K562 (cell line): ENCODE results near the gene PHLDB3.

Experiments
- EZH2 ChIP-seq: IDR thresholded peaks from 2 replicates; pipeline ENCODE4 v1.6.1; 2012; ENCODE audit warnings: low read depth, mild to moderate bottlenecking, inconsistent platforms, low read length, borderline replicate concordance
- KLF10 ChIP-seq: fragments of 250-450 bp; sonication (Bioruptor Pico); IDR thresholded peaks from 2 replicates; pipeline ENCODE4 v1.6.1; 2021; ENCODE audit warnings: matching md5 sums
- RBM17 ChIP-seq: fragments of 200-400 bp; formaldehyde crosslinking; IDR thresholded peaks from 2 replicates; pipeline ENCODE4 v1.6.1; 2017; ENCODE audit warnings: low read depth, mild to moderate bottlenecking, low read length, borderline replicate concordance
- TF ChIP-seq, protein P1 (sequence below), 3 experiments: fragments of 200-800 bp in 1 of 3; sonication (Bioruptor generic) in 1 of 3; sonication (generic) in 1 of 3; formaldehyde crosslinking in 1 of 3; IDR thresholded peaks; 2 replicates each; pipeline versions ENCODE4 v1.6.1 to v1.8.0; 2016 to 2022; ENCODE audit warnings: mild to moderate bottlenecking in 2 of 3, missing compliant biosample characterization in 2 of 3, missing genetic modification characterization in 2 of 3, missing genetic modification reagents in 1 of 3

DNA sequence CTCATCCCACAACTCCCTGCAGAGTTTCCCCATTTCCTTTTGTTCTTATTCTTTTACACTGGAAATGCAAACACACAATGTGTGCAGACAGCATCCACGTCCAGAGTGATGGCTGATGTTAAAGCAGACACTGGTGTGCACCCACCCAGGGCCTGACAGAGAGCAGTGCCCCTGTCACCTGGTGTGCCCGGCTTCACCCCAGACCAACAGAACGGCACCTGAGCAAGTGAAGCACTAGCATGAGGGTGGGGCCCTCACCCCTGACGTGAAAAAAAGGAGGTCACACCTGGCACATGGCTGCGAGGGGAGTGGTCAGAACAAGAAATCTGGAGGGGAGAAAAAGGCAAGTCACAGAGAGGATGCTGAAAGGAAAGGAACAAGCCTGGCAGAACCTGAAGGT lies 40.7 kb upstream of the PHLDB3 start:
- no peak for TF ChIP-seq EZH2
- no peak for TF ChIP-seq RBM17
- no peak for TF ChIP-seq KLF10
- TF ChIP-seq, protein P1, sequence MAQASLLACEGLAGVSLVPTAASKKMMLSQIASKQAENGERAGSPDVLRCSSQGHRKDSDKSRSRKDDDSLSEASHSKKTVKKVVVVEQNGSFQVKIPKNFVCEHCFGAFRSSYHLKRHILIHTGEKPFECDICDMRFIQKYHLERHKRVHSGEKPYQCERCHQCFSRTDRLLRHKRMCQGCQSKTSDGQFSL (CRISPR knock-in tag; IDR thresholded peaks at IDR 0.05), result no peak
- TF ChIP-seq, protein P1 (tag; IDR thresholded peaks at IDR 0.05), result no peak
